H1 (cell line): ENCODE measurements around the gene MYRIP. TPM values are rescaled to one million over a fixed set of nuclear protein-coding genes. Genes with fewer than 3 reads are reported as not detected.

Experiments
- CTCF ChIA-PET: fragments of 300-600 bp; sonication (Branson Sonifier 250); formaldehyde crosslinking; loops from one replicate; lab custom pipeline; 2021; ENCODE audit not compliant: partially characterized antibody; lab: Charles Lee
- POLR2A ChIA-PET: fragments of 300-600 bp; sonication (Branson Sonifier 250); formaldehyde crosslinking; loops from one replicate; lab custom pipeline; 2021; ENCODE audit warnings: inconsistent platforms; ENCODE audit not compliant: partially characterized antibody; lab: Charles Lee
- DNase-seq, 2 experiments: peaks; one replicate each; pipeline versions ENCODE4 v3.0.0 to v3.0.0-alpha.2; 2010 to 2022; ENCODE audit warnings: low spot score in 2 of 2, low read depth in 1 of 2, mixed read lengths in 1 of 2
- FAIRE-seq: peaks from 2 replicates; lab custom pipeline; 2011; peaks lifted over from hg19 to GRCh38; lab: Jason Lieb, UNC
- H2AFZ ChIP-seq: 2 replicates; pipeline ENCODE4 v1.8.1; 2012; ENCODE audit warnings: low read length, inconsistent platforms
- H2AK5ac ChIP-seq: 2 replicates; pipeline ENCODE4 v1.6.1; 2013; ENCODE audit warnings: low read depth, low read length
- H2BK120ac ChIP-seq: replicated peaks from 2 replicates; pipeline ENCODE3; 2013; ENCODE audit warnings: low read depth, low read length, inconsistent platforms
- H2BK12ac ChIP-seq: 2 replicates; pipeline ENCODE4 v1.6.1; 2013; ENCODE audit warnings: low read depth, low read length
- H2BK15ac ChIP-seq: 2 replicates; pipeline ENCODE4 v1.6.1; 2013; ENCODE audit warnings: low read length
- H2BK20ac ChIP-seq: 2 replicates; pipeline ENCODE4 v1.6.1; 2013; ENCODE audit warnings: low read length
- H2BK5ac ChIP-seq: 2 replicates; pipeline ENCODE4 v1.6.1; 2013; ENCODE audit warnings: low read depth, low read length
- H3K14ac ChIP-seq: 2 replicates; pipeline ENCODE4 v1.6.1; 2013; ENCODE audit warnings: inconsistent platforms; ENCODE audit not compliant: insufficient read length
- H3K18ac ChIP-seq: 2 replicates; pipeline ENCODE4 v1.6.1; 2013; ENCODE audit warnings: low read length; ENCODE audit errors: extremely low read depth
- H3K23ac ChIP-seq: 2 replicates; pipeline ENCODE4 v1.6.1; 2013; ENCODE audit warnings: inconsistent platforms; ENCODE audit not compliant: insufficient read length
- H3K23me2 ChIP-seq: 2 replicates; pipeline ENCODE4 v1.6.1; 2013; ENCODE audit warnings: low read depth, low read length
- H3K27ac ChIP-seq: 2 replicates; pipeline ENCODE4 v1.6.1; 2011; ENCODE audit warnings: low read depth, low read length, inconsistent platforms
- H3K27me3 ChIP-seq, 4 experiments: replicated peaks in 1 of 4; 1 replicate in 1 of 4; 2 replicates in 3 of 4; pipeline versions ENCODE4 v1.6.1 to v1.8.1; 2011 to 2013; ENCODE audit warnings: low read length in 3 of 4, mild to moderate bottlenecking in 3 of 4, inconsistent platforms in 2 of 4, mixed read lengths in 2 of 4, moderate library complexity in 1 of 4; ENCODE audit not compliant: control insufficient read depth in 3 of 4, insufficient read depth in 3 of 4; ENCODE audit errors: extremely low read depth in 1 of 4
- H3K36me3 ChIP-seq, 4 experiments: 2 replicates each; pipeline versions ENCODE4 v1.6.1 to v1.8.1; 2011 to 2013; ENCODE audit warnings: mild to moderate bottlenecking in 4 of 4, low read length in 3 of 4, moderate library complexity in 2 of 4, control low read depth in 1 of 4, inconsistent platforms in 1 of 4; ENCODE audit not compliant: insufficient read depth in 4 of 4, control insufficient read depth in 2 of 4
- H3K4ac ChIP-seq: replicated peaks from 2 replicates; pipeline ENCODE3; 2013; ENCODE audit warnings: low read length, low read depth, mixed read lengths, inconsistent platforms; ENCODE audit not compliant: insufficient read length
- H3K4me1 ChIP-seq, 4 experiments: replicated peaks in 1 of 4; 1 replicate in 1 of 4; 2 replicates in 3 of 4; pipeline versions ENCODE4 v1.6.1 to v1.8.1; 2011 to 2013; ENCODE audit warnings: low read length in 3 of 4, inconsistent platforms in 2 of 4, mixed read lengths in 1 of 4; ENCODE audit not compliant: insufficient read depth in 4 of 4, control insufficient read depth in 3 of 4
- H3K4me2 ChIP-seq, 2 experiments: 2 replicates each; pipeline versions ENCODE4 v1.6.1 to v1.8.1; 2011 to 2013; ENCODE audit warnings: low read depth in 2 of 2, low read length in 2 of 2, control low read depth in 1 of 2, inconsistent platforms in 1 of 2, mild to moderate bottlenecking in 1 of 2; ENCODE audit not compliant: insufficient read depth in 1 of 2
- H3K4me3 ChIP-seq, 4 experiments: fragments of 200-600, 300-600 bp in 1 of 4; sonication (generic), shearing (Covaris generic), sonication (Bioruptor Twin) in 1 of 4; 2 replicates each; pipeline versions ENCODE4 v1.5.1 to v1.8.1; 2011 to 2016; ENCODE audit warnings: low read length in 4 of 4, low read depth in 3 of 4, control low read depth in 2 of 4, inconsistent platforms in 2 of 4, mild to moderate bottlenecking in 2 of 4, mixed read lengths in 1 of 4, moderate library complexity in 1 of 4; ENCODE audit not compliant: insufficient read depth in 2 of 4; ENCODE audit errors: extremely low read depth in 1 of 4
- H3K56ac ChIP-seq: replicated peaks from 2 replicates; pipeline ENCODE3; 2013; ENCODE audit warnings: low read depth, mild to moderate bottlenecking, mixed read lengths, low read length, inconsistent platforms; ENCODE audit not compliant: insufficient read length
- H3K79me1 ChIP-seq: 2 replicates; pipeline ENCODE4 v1.6.1; 2013; ENCODE audit warnings: low read depth, low read length, control low read depth
- H3K79me2 ChIP-seq, 2 experiments: 2 replicates each; pipeline versions ENCODE4 v1.6.1 to v1.8.1; 2012 to 2013; ENCODE audit warnings: low read length in 2 of 2, mild to moderate bottlenecking in 2 of 2, inconsistent platforms in 1 of 2; ENCODE audit not compliant: insufficient read depth in 2 of 2, control insufficient read depth in 1 of 2
- H3K9ac ChIP-seq, 4 experiments: replicated peaks in 1 of 4; 1 replicate in 1 of 4; 2 replicates in 3 of 4; pipeline versions ENCODE4 v1.6.1 to v1.8.1; 2011 to 2013; ENCODE audit warnings: low read depth in 3 of 4, low read length in 3 of 4, control low read depth in 2 of 4, mild to moderate bottlenecking in 2 of 4, moderate library complexity in 2 of 4, inconsistent platforms in 1 of 4; ENCODE audit errors: extremely low read depth in 1 of 4
- H3K9me3 ChIP-seq, 2 experiments: 2 replicates each; pipeline versions ENCODE4 v1.6.1 to v1.8.1; 2012 to 2013; ENCODE audit warnings: mild to moderate bottlenecking in 2 of 2, moderate library complexity in 2 of 2, control low read depth in 1 of 2, inconsistent platforms in 1 of 2, low read depth in 1 of 2, low read length in 1 of 2, mixed read lengths in 1 of 2; ENCODE audit not compliant: insufficient read depth in 2 of 2
- H4K20me1 ChIP-seq, 2 experiments: replicated peaks in 1 of 2; 2 replicates each; pipeline versions ENCODE3 to v1.8.1; 2011 to 2013; ENCODE audit warnings: inconsistent platforms in 2 of 2, low read length in 2 of 2, mild to moderate bottlenecking in 1 of 2; ENCODE audit not compliant: insufficient read depth in 2 of 2, control insufficient read depth in 1 of 2
- H4K5ac ChIP-seq: 2 replicates; pipeline ENCODE4 v1.6.1; 2013; ENCODE audit warnings: low read length, low read depth, mixed read lengths, inconsistent platforms; ENCODE audit not compliant: insufficient read length
- H4K8ac ChIP-seq: 2 replicates; pipeline ENCODE4 v1.8.0; 2013; ENCODE audit warnings: mild to moderate bottlenecking, moderate library complexity, low read length, inconsistent platforms; ENCODE audit not compliant: insufficient read depth; ENCODE audit errors: extremely low read depth
- H4K91ac ChIP-seq: replicated peaks from 2 replicates; pipeline ENCODE3; 2013; ENCODE audit warnings: low read length, mixed read lengths, inconsistent platforms; ENCODE audit not compliant: insufficient read length
- CREB1 ChIP-seq: IDR thresholded peaks from 2 replicates; pipeline ENCODE4 v1.6.1; 2012; ENCODE audit warnings: inconsistent platforms
- RNF2 ChIP-seq: fragments of 200-900, 300-1000 bp; sonication (generic); IDR thresholded peaks from 2 replicates; pipeline ENCODE4 v1.7.1; 2016; ENCODE audit warnings: borderline replicate concordance, low read depth, mild to moderate bottlenecking, antibody characterized with exemption, low read length; ENCODE audit not compliant: poor library complexity, severe bottlenecking; ENCODE audit errors: missing control alignments
- WGBS, 2 experiments: shearing (Covaris generic) in 1 of 2; methylation state at CpG; one replicate each; pipeline versions ENCODE4 v1.1.6 to v1.1.7; 2013 to 2015; ENCODE audit warnings: low lambda C conversion rate in 2 of 2, mixed read lengths in 2 of 2, inconsistent platforms in 1 of 2, low coverage in 1 of 2, missing lambda C conversion rate in 1 of 2; ENCODE audit not compliant: insufficient replicate concordance in 2 of 2, insufficient coverage in 1 of 2, insufficient read length in 1 of 2; ENCODE audit errors: extremely low coverage in 1 of 2, missing lambda C conversion rate in 1 of 2; 5-methylcytosine and 5-hydroxymethylcytosine counted together
- polyA plus RNA-seq, 7 experiments: library from polyadenylated mRNA; depleted of rRNA in 3 of 7; stranded (reverse) in 5 of 7; unstranded in 2 of 7; fragments of >200 nt in 5 of 7; fragments of 200-250 nt in 2 of 7; gene quantifications; 1 replicate in 5 of 7; 2 replicates in 1 of 7; 4 replicates in 1 of 7; pipeline versions ENCODE4 v1.2.1 to v1.2.3, GENCODE V29; 2011 to 2013; ENCODE audit warnings: missing spikeins in 2 of 7, mixed read lengths in 2 of 7
- total RNA-seq: library from RNA; stranded (reverse); fragmentation: NEBNext Ultra II Directional; extraction: Animal tissue kit (Norgen Biotek cat#: 25700); gene quantifications from 2 replicates; pipeline ENCODE4 v1.2.1, GENCODE V29; 2021

MYRIP gene
- total and polyA plus RNA-seq, 2 of the 8 experiments (the other 6 are each of a cell fraction or from before 2014, with no cell fraction given) = 0.54 to 4.3 TPM

- no peak overlapping the region for H2BK15ac ChIP-seq
- no peak overlapping the region for H2BK12ac ChIP-seq
- H2BK5ac ChIP-seq = no peak overlapping the region
- H2AFZ ChIP-seq = no peak overlapping the region
- 84% methylated on average over 5 of the region's 5 CpGs; no CpG with 5 or more reads in 1 of the 2 experiments for WGBS, 2 experiments
- H2BK20ac ChIP-seq = no peak overlapping the region
- no peaks in the 10 kb centered on the region for H3K79me2 ChIP-seq
- H3K4ac ChIP-seq = no peak overlapping the region
- H3K18ac ChIP-seq = no peak overlapping the region
- no peak overlapping the region for H3K14ac ChIP-seq
- no peak overlapping the region for H3K4me3 ChIP-seq
- H3K23ac ChIP-seq = no peak overlapping the region
- no peaks in the 10 kb centered on the region for H3K36me3 ChIP-seq
- H4K20me1 ChIP-seq = no peaks in the 10 kb centered on the region
- DNase-seq (no peak), FAIRE-seq (no peak)
- H3K27ac ChIP-seq = no peak overlapping the region
- no peaks in the 10 kb centered on the region for H3K79me1 ChIP-seq
- no peaks in the 10 kb centered on the region for H3K4me1 ChIP-seq
- no peak overlapping the region for H2BK120ac ChIP-seq
- no peaks in the 10 kb centered on the region for H3K9me3 ChIP-seq
- CTCF ChIA-PET = no interaction called here
- no peak overlapping the region for H3K4me2 ChIP-seq
- H4K5ac ChIP-seq = no peak overlapping the region
- no peaks in the 10 kb centered on the region for H3K27me3 ChIP-seq
- H4K8ac ChIP-seq = no peak overlapping the region
- POLR2A ChIA-PET = no interaction called here
- no peak overlapping the region for H3K9ac ChIP-seq
- H2AK5ac ChIP-seq = no peak overlapping the region
- H4K91ac ChIP-seq = no peak overlapping the region
- TF ChIP-seq RNF2 (no peak), CREB1 (no peak)
- H3K56ac ChIP-seq = no peak overlapping the region
- H3K23me2 ChIP-seq = no peaks in the 10 kb centered on the region
These were observed 125.3 kb downstream of the MYRIP start for GRCh38 chr3:39934696-39935095.
